Transverse colon (tissue), 4 donors: ENCODE data around the gene TP53BP2. TPM values are rescaled to one million over a fixed set of nuclear protein-coding genes. Genes with fewer than 3 reads are reported as not detected.

Experiments used
- DNase-seq: peaks from one replicate; pipeline ENCODE4 v3.0.0-alpha.2; 2019
- H3K27ac ChIP-seq, 4 donors: fragments of 200-600 bp; sonication (generic); 2 replicates each; pipeline ENCODE4 v1.5.1; 2016 to 2018; ENCODE audit warnings: inconsistent platforms in 4 of 4
- H3K27me3 ChIP-seq: fragments of 200-600 bp; sonication (generic); 2 replicates; pipeline ENCODE4 v1.5.1; 2017; ENCODE audit warnings: inconsistent platforms
- H3K36me3 ChIP-seq, 4 donors: fragments of 200-600 bp; sonication (generic); 2 replicates each; pipeline ENCODE4 v1.5.1; 2017 to 2019; ENCODE audit warnings: inconsistent platforms in 4 of 4
- H3K4me1 ChIP-seq, 4 donors: fragments of 200-600 bp; sonication (generic); 2 replicates each; pipeline ENCODE4 v1.5.1; 2017 to 2020; ENCODE audit warnings: inconsistent platforms in 4 of 4
- H3K4me3 ChIP-seq, 4 donors: fragments of 200-600 bp; sonication (generic); 1 replicate in 1 of 4; 2 replicates in 3 of 4; pipeline versions ENCODE4 v1.5.1 to v1.6.1; 2017 to 2019; ENCODE audit warnings: inconsistent platforms in 4 of 4
- H3K9me3 ChIP-seq, 2 donors: fragments of 200-600 bp; sonication (generic); 2 replicates each; pipeline ENCODE4 v1.5.1; 2017 to 2019; ENCODE audit warnings: inconsistent platforms in 2 of 2
- EP300 ChIP-seq: sonication (generic); formaldehyde crosslinking; IDR thresholded peaks from one replicate; pipeline ENCODE4 v1.6.1; 2017; ENCODE audit warnings: antibody characterized with exemption, low read depth
- POLR2A ChIP-seq: fragments of 450-650 bp; IDR thresholded peaks from one replicate; pipeline ENCODE4 v1.6.1; 2016; ENCODE audit warnings: antibody characterized with exemption, mild to moderate bottlenecking, moderate library complexity
- POLR2AphosphoS5 ChIP-seq, 3 donors: sonication (generic); formaldehyde crosslinking; IDR thresholded peaks; one replicate each; pipeline ENCODE4 v1.6.1; 2016; ENCODE audit warnings: antibody characterized with exemption in 3 of 3
- WGBS, 2 donors: methylation state at CpG; one replicate each; pipeline ENCODE4 v1.1.5; 2018; ENCODE audit warnings: low coverage in 1 of 2; 5-methylcytosine and 5-hydroxymethylcytosine counted together
- in situ Hi-C, 4 donors: fragments of 200-750 bp; cut with MboI; loops; one replicate each; pipeline versions ENCODE4 v1.15.0 to v1.15.1; 2017; ENCODE audit warnings: low sequenced_read_pairs in 3 of 4, low pct_ligation_motif_present in 1 of 4, low pct_unique_long_range_greater_than_20kb in 1 of 4
- intact Hi-C: fragments of 100-400 bp; cut with DNase I; formaldehyde crosslinking; loops from one replicate; pipeline ENCODE4 v1.15.1; 2023; ENCODE audit warnings: low total_unique reads
- total RNA-seq, 4 donors: library from RNA; depleted of rRNA; stranded (reverse); fragments of >200 nt; gene quantifications; one replicate each; pipeline ENCODE4 v1.1.0, GENCODE V29; 2016
- TF ChIP-seq, protein P1 (sequence below), 5 experiments: fragments of 200-600 bp in 3 of 5; fragments of 450-650 bp in 2 of 5; sonication (generic) in 3 of 5; IDR thresholded peaks; 1 replicate in 2 of 5; 2 replicates in 3 of 5; pipeline ENCODE4 v1.5.1; 2016 to 2017; ENCODE audit warnings: antibody characterized with exemption in 5 of 5, inconsistent platforms in 3 of 5, mild to moderate bottlenecking in 2 of 5, moderate library complexity in 1 of 5

The TP53BP2 gene
- total RNA-seq, 4 donors from 2014 or later, result 11.9 to 82.7 (median 31.2) TPM

- Histone ChIP-seq H3K9me3 (no peaks in the 10 kb centered on the region), H3K4me1 (peaks cover 0 to 17% (median 9%) of the 10 kb centered on the region in 4 donors), H3K27me3 (no peaks in the 10 kb centered on the region), H3K36me3 (peaks cover 0 to 54% (median 26%) of the 10 kb centered on the region in 4 donors), H3K4me3 (no peak overlapping the region), H3K27ac (peak overlapping the region in 3 of 4 donors; percentile 41 to 72 (median 51))
- WGBS, 2 donors, result 55 to 90% methylated on average over 2 of the region's 2 CpGs
- DNase-seq, result no peak
- intact Hi-C loops, result no loop called here
- in situ Hi-C loops, result no loop called here
- TF ChIP-seq EP300 (no peak), POLR2A (no peak), POLR2AphosphoS5 (IDR thresholded peaks at IDR 0.05) (no peak)
- TF ChIP-seq, protein P1, sequence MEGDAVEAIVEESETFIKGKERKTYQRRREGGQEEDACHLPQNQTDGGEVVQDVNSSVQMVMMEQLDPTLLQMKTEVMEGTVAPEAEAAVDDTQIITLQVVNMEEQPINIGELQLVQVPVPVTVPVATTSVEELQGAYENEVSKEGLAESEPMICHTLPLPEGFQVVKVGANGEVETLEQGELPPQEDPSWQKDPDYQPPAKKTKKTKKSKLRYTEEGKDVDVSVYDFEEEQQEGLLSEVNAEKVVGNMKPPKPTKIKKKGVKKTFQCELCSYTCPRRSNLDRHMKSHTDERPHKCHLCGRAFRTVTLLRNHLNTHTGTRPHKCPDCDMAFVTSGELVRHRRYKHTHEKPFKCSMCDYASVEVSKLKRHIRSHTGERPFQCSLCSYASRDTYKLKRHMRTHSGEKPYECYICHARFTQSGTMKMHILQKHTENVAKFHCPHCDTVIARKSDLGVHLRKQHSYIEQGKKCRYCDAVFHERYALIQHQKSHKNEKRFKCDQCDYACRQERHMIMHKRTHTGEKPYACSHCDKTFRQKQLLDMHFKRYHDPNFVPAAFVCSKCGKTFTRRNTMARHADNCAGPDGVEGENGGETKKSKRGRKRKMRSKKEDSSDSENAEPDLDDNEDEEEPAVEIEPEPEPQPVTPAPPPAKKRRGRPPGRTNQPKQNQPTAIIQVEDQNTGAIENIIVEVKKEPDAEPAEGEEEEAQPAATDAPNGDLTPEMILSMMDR (IDR thresholded peaks at IDR 0.05), result no peak
Measured at GRCh38 chr1:223771469-223771813, 74.3 kb downstream of the TP53BP2 start.

GRCh38 chr1:223770621-223771315 lies 75.0 kb downstream of the TP53BP2 start:
- Histone ChIP-seq H3K36me3 (peaks cover 0 to 54% (median 25%) of the 10 kb centered on the region in 4 donors), H3K4me3 (no peak overlapping the region), H3K4me1 (peaks cover 0 to 17% (median 9%) of the 10 kb centered on the region in 4 donors), H3K9me3 (no peaks in the 10 kb centered on the region), H3K27me3 (no peaks in the 10 kb centered on the region), H3K27ac (peak overlapping the region in 3 of 4 donors; percentile 41 to 72 (median 51))
- WGBS, 2 donors, result 94% methylated on average over 6 to 9 of the region's 9 CpGs
- no peak for TF ChIP-seq POLR2A
- no peak for TF ChIP-seq POLR2AphosphoS5 (IDR thresholded peaks at IDR 0.05)
- TF ChIP-seq EP300, result no peak
- TF ChIP-seq, protein P1 (IDR thresholded peaks at IDR 0.05), result no peak
- no peak for DNase-seq
- in situ Hi-C loops (no loop called here), intact Hi-C loops (no loop called here)

DNA sequence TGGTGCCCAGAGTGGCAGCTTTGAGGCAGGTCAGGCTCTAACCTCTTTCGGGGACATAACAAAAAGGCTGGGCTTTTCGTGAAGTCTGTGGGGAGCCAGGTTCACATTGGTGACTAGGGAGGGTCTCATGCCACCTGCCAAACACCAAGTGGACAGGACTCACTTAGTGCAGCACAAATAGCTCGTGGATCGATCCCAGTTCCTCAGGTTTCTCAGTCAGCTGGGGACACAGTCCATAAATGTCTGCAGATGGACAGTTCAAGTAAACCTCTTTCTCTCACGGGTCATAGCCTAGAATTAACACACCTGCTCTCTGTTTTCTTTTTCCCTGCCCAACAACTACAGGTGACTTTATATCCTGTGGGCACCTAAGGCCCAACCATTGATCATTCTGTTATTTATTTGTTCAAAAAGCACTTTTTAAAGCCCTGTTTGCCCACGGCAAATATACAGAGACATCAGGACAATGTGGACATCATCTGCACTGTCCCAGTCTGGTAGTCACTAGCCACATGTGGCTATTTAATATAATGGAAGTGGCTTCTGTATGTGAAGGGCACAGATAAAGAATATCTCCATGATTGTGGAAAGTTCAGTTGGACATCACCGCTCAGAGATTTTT lies 79.9 kb downstream of the TP53BP2 start:
- H3K36me3 ChIP-seq, result peaks cover 0 to 62% (median 22%) of the 10 kb centered on the region in 4 donors
- TF ChIP-seq EP300 (no peak), POLR2AphosphoS5 (IDR thresholded peaks at IDR 0.05) (no peak), POLR2A (no peak)
- TF ChIP-seq, protein P1 (IDR thresholded peaks at IDR 0.05), result no peak
- peaks cover 0 to under 1% (median under 1%) of the 10 kb centered on the region in 4 donors for H3K4me1 ChIP-seq
- WGBS, 2 donors, result 39 to 73% methylated on average over 3 to 7 of the region's 7 CpGs
- no peaks in the 10 kb centered on the region for H3K27me3 ChIP-seq
- in situ Hi-C loops, result no loop called here
- H3K9me3 ChIP-seq, result no peaks in the 10 kb centered on the region
- no peak overlapping the region for H3K4me3 ChIP-seq
- intact Hi-C loops, result no loop called here
- DNase-seq, result no peak
- no peak overlapping the region for H3K27ac ChIP-seq

- TF ChIP-seq, protein P1 (IDR thresholded peaks at IDR 0.05), result no peak
- no peak for TF ChIP-seq POLR2A
- TF ChIP-seq EP300, result no peak
- TF ChIP-seq POLR2AphosphoS5 (IDR thresholded peaks at IDR 0.05), result no peak
- Histone ChIP-seq H3K27ac (peak overlapping the region in 2 of 4 donors; percentile 7 to 36), H3K27me3 (no peaks in the 10 kb centered on the region), H3K9me3 (no peaks in the 10 kb centered on the region), H3K36me3 (peaks cover 0 to 58% (median 19%) of the 10 kb centered on the region in 4 donors), H3K4me1 (no peaks in the 10 kb centered on the region), H3K4me3 (no peak overlapping the region)
- in situ Hi-C loops (no loop called here), intact Hi-C loops (no loop called here)
- DNase-seq, result peak; percentile 17
- 60 to 62% methylated on average over 2 to 9 of the region's 9 CpGs for WGBS, 2 donors
Measured at GRCh38 chr1:223765036-223765718, 80.6 kb downstream of the TP53BP2 start.
